LNCaP clone FGC (cell line): ENCODE data around the gene BPIFA1.

Source experiments
- DNase-seq: peaks from one replicate; pipeline ENCODE4 v3.0.0-alpha.2; 2011; ENCODE audit warnings: low read depth
- H3K4me3 ChIP-seq: 2 replicates; pipeline ENCODE4 v1.5.1; 2011; ENCODE audit warnings: mild to moderate bottlenecking, low read depth, low read length, control low read depth
- CTCF ChIP-seq: IDR thresholded peaks from 2 replicates; pipeline ENCODE4 v1.5.1; 2012; ENCODE audit warnings: mild to moderate bottlenecking; ENCODE audit not compliant: control insufficient read depth, insufficient read depth; ENCODE audit errors: extremely low read depth

Gene BPIFA1

GRCh38 chr20:33229843-33230242 is 6.0 kb upstream of the BPIFA1 start:
- no peak for DNase-seq
- no peak for TF ChIP-seq CTCF
- H3K4me3 ChIP-seq: no peak overlapping the region

GRCh38 chr20:33231237-33231636 is 4.6 kb upstream of the BPIFA1 start:
- no peak for TF ChIP-seq CTCF
- no peak for DNase-seq
- no peak overlapping the region for H3K4me3 ChIP-seq

- H3K4me3 ChIP-seq: no peak overlapping the region
- TF ChIP-seq CTCF: no peak
- DNase-seq: no peak
These were observed 3.2 kb upstream of the BPIFA1 start for GRCh38 chr20:33232486-33233072.

GRCh38 chr20:33233129-33233774 is 2.5 kb upstream of the BPIFA1 start:
- no peak for TF ChIP-seq CTCF
- no peak for DNase-seq
- H3K4me3 ChIP-seq: no peak overlapping the region

GRCh38 chr20:33234050-33234449 is 1.7 kb upstream of the BPIFA1 start:
- no peak for TF ChIP-seq CTCF
- DNase-seq: no peak

GRCh38 chr20:33236351-33236750 is 555 bp downstream of the BPIFA1 start:
- no peak for DNase-seq
- no peak for TF ChIP-seq CTCF
- no peak overlapping the region for H3K4me3 ChIP-seq

More at GRCh38 chr20:33234050-33234449, 1.7 kb upstream of the BPIFA1 start:
- no peak overlapping the region for H3K4me3 ChIP-seq

GRCh38 chr20:33237989-33238388 is 2.2 kb downstream of the BPIFA1 start:
- TF ChIP-seq CTCF: no peak
- no peak for DNase-seq
- H3K4me3 ChIP-seq: no peak overlapping the region
